Calu3 (cell line): ENCODE results near the gene ABCC2. TPM values are rescaled to one million over a fixed set of nuclear protein-coding genes. Genes with fewer than 3 reads are reported as not detected.

Source experiments
- BruUV-seq: library from RNA; stranded (reverse); fragments of 400-500 nt; replicated peaks from 2 replicates; lab custom pipeline; 2021; lab: Mats Ljungman, UMichigan
- CTCF ChIA-PET: fragments of 300-600 bp; sonication (Branson Sonifier 250); formaldehyde crosslinking; loops from one replicate; lab custom pipeline; 2022; ENCODE audit warnings: antibody characterized with exemption; lab: Charles Lee
- DNase-seq: peaks from one replicate; pipeline ENCODE4 v3.0.0; 2022
- H3K27ac Mint-ChIP-seq: one replicate; pipeline ENCODE4 v1.8.0; 2022; ENCODE audit warnings: mixed read lengths; ENCODE audit not compliant: unreplicated experiment
- H3K27me3 Mint-ChIP-seq: one replicate; pipeline ENCODE4 v1.8.0; 2022; ENCODE audit warnings: mixed read lengths; ENCODE audit not compliant: unreplicated experiment
- H3K36me3 Mint-ChIP-seq: one replicate; pipeline ENCODE4 v1.8.0; 2022; ENCODE audit warnings: mild to moderate bottlenecking, moderate library complexity, mixed read lengths; ENCODE audit not compliant: insufficient read depth, unreplicated experiment
- H3K4me1 Mint-ChIP-seq: one replicate; pipeline ENCODE4 v1.8.0; 2022; ENCODE audit warnings: mild to moderate bottlenecking, low read depth, mixed read lengths; ENCODE audit not compliant: unreplicated experiment
- H3K4me3 Mint-ChIP-seq: one replicate; pipeline ENCODE4 v1.8.0; 2022; ENCODE audit warnings: mild to moderate bottlenecking, low read depth, moderate library complexity, mixed read lengths; ENCODE audit not compliant: unreplicated experiment
- H3K9me3 Mint-ChIP-seq: one replicate; pipeline ENCODE4 v1.8.0; 2022; ENCODE audit warnings: low read depth, mixed read lengths; ENCODE audit not compliant: unreplicated experiment
- CTCF ChIP-seq: fragments of 200-600 bp; IDR thresholded peaks from one replicate; pipeline ENCODE4 v1.8.0; 2022; ENCODE audit warnings: antibody characterized with exemption; ENCODE audit not compliant: unreplicated experiment
- intact Hi-C: fragments of 100-400 bp; cut with micrococcal nuclease; formaldehyde crosslinking; loops from one replicate; pipeline ENCODE4 v1.10.0; 2022; ENCODE audit not compliant: unreplicated experiment
- total RNA-seq: library from RNA; stranded (reverse); gene quantifications from 2 replicates; pipeline ENCODE4 v1.2.3, GENCODE V29; 2022

ABCC2 gene
- total RNA-seq, 1 experiment from 2014 or later, result 1.8 TPM

DNA sequence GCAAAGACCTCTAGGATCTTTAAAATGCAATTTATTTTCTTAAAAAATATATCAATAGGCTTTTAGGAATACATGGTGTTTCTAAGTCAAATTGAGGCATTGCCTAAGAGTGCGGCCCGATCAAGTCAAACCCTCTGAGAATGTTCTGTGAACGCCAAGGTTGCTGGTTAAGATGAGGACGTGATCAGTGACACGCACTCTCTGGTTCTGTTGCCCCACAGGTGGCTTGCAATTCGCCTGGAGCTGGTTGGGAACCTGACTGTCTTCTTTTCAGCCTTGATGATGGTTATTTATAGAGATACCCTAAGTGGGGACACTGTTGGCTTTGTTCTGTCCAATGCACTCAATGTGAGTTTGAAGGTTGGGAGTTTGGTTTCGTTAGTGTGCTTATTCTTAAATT, 59.3 kb downstream of the ABCC2 start:
- DNase-seq, result no peak
- no peak for TF ChIP-seq CTCF
- H3K4me3 Mint-ChIP-seq, result no peak overlapping the region
- intact Hi-C loops, result no loop called here
- H3K9me3 Mint-ChIP-seq, result no peaks in the 10 kb centered on the region
- H3K4me1 Mint-ChIP-seq, result no peaks in the 10 kb centered on the region
- CTCF ChIA-PET, result no interaction called here
- no peak overlapping the region for H3K27ac Mint-ChIP-seq
- no peaks in the 10 kb centered on the region for H3K36me3 Mint-ChIP-seq
- H3K27me3 Mint-ChIP-seq, result no peaks in the 10 kb centered on the region
- no TSS peak for BruUV-seq

- CTCF ChIA-PET, result no interaction called here
- Mint-ChIP-seq H3K36me3 (no peaks in the 10 kb centered on the region), H3K4me3 (no peak overlapping the region), H3K9me3 (no peaks in the 10 kb centered on the region), H3K27ac (no peak overlapping the region), H3K4me1 (no peaks in the 10 kb centered on the region), H3K27me3 (no peaks in the 10 kb centered on the region)
- intact Hi-C loops, result no loop called here
- no TSS peak for BruUV-seq
- TF ChIP-seq CTCF, result no peak
- no peak for DNase-seq
Observed at GRCh38 chr10:99843310-99843709, 60.9 kb downstream of the ABCC2 start.

DNA sequence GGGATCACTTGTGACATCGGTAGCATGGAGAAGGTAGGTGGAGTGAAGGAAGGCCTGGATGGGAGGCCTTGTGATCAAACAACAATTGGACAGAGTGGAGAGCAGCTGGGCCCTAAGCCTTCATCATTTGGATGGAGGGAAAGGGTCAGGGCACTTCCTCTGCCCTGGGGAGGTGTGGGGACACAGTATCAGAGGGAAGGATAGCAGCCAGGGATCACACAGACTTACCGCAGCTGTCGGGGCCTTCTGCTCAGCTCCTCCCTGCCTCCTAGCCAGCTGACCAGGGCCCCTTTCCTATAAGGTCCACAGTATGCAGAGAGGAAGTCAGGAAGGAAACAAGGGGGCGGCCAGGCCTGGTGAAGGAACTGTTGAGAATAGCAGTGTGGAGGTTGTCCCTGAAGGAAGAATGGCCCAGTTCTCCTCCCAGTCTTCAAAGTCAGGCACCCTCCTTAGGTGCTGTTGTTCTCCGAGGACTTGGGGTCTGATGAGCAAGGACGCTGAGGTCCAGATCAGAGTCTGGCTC, 62.1 kb downstream of the ABCC2 start:
- Mint-ChIP-seq H3K36me3 (no peaks in the 10 kb centered on the region), H3K9me3 (no peaks in the 10 kb centered on the region), H3K4me1 (no peaks in the 10 kb centered on the region), H3K27ac (no peak overlapping the region), H3K27me3 (no peaks in the 10 kb centered on the region), H3K4me3 (no peak overlapping the region)
- no peak for DNase-seq
- intact Hi-C loops, result no loop called here
- TF ChIP-seq CTCF, result no peak
- CTCF ChIA-PET, result no interaction called here
- no TSS peak for BruUV-seq

GRCh38 chr10:99845837-99846382, 63.5 kb downstream of the ABCC2 start:
- Mint-ChIP-seq H3K9me3 (no peaks in the 10 kb centered on the region), H3K4me1 (no peaks in the 10 kb centered on the region), H3K4me3 (no peak overlapping the region), H3K27ac (no peak overlapping the region), H3K36me3 (no peaks in the 10 kb centered on the region), H3K27me3 (no peaks in the 10 kb centered on the region)
- CTCF ChIA-PET, result interaction anchor here (0.9 to 2.1 kb wide), 11 partner anchors 13 to 236 kb away, joined by 3 to 12 read pairs (median 5); partner anchors contain the start of genes CPN1, CUTC and DNMBP
- no TSS peak for BruUV-seq
- TF ChIP-seq CTCF, result peak; percentile 71
- peak; percentile 53 for DNase-seq
- intact Hi-C loops, result loop anchor here (1.0 kb wide), 1 partner anchor 200 kb away; no protein-coding TSS in a partner anchor
